Kidney (tissue), 14 donors: ENCODE measurements around the gene SCARB1. TPM values are rescaled to one million over a fixed set of nuclear protein-coding genes. Genes with fewer than 3 reads are reported as not detected.

ENCODE experiments used
- DNase-seq, 5 donors: peaks; one replicate each; pipeline ENCODE4 v3.0.0-alpha.2; 2013 to 2020
- FAIRE-seq: peaks from 2 replicates; lab custom pipeline; 2012; peaks lifted over from hg19 to GRCh38; lab: Jason Lieb, UNC
- H3K27ac ChIP-seq, 2 donors: one replicate each; pipeline ENCODE4 v1.7.0; 2013; ENCODE audit warnings: low read depth in 2 of 2, low read length in 2 of 2, inconsistent platforms in 1 of 2
- H3K27me3 ChIP-seq: one replicate; pipeline ENCODE4 v1.7.1; 2013; ENCODE audit warnings: low read length, inconsistent platforms; ENCODE audit not compliant: control insufficient read depth, insufficient read depth
- H3K36me3 ChIP-seq, 3 donors: one replicate each; pipeline versions ENCODE4 v1.7.0 to v1.7.1; 2013; ENCODE audit warnings: low read length in 3 of 3, control low read depth in 1 of 3, inconsistent platforms in 1 of 3; ENCODE audit not compliant: insufficient read depth in 3 of 3, control insufficient read depth in 2 of 3
- H3K4me1 ChIP-seq, 3 donors: one replicate each; pipeline versions ENCODE4 v1.7.0 to v1.7.1; 2013; ENCODE audit warnings: low read length in 3 of 3, inconsistent platforms in 1 of 3, low read depth in 1 of 3; ENCODE audit not compliant: control insufficient read depth in 2 of 3, insufficient read depth in 2 of 3
- H3K4me3 ChIP-seq, 3 donors: one replicate each; pipeline versions ENCODE4 v1.7.0 to v1.8.1; 2013; ENCODE audit warnings: low read length in 3 of 3, control low read depth in 1 of 3, inconsistent platforms in 1 of 3
- H3K9ac ChIP-seq, 3 donors: one replicate each; pipeline versions ENCODE4 v1.7.0 to v1.7.1; 2013; ENCODE audit warnings: low read length in 3 of 3, control low read depth in 1 of 3, inconsistent platforms in 1 of 3
- H3K9me3 ChIP-seq, 3 donors: one replicate each; pipeline versions ENCODE4 v1.7.0 to v1.7.1; 2013; ENCODE audit warnings: low read length in 3 of 3, control low read depth in 1 of 3, inconsistent platforms in 1 of 3; ENCODE audit not compliant: control insufficient read depth in 2 of 3, insufficient read depth in 1 of 3
- CTCF ChIP-seq: IDR thresholded peaks from 3 replicates; pipeline ENCODE4 v1.5.1; 2012; ENCODE audit warnings: mild to moderate bottlenecking, moderate library complexity, borderline replicate concordance; ENCODE audit not compliant: insufficient read depth; ENCODE audit errors: extremely low read depth
- intact Hi-C: fragments of 100-400 bp; cut with DNase I; formaldehyde crosslinking; loops from one replicate; pipeline ENCODE4 v1.11.1; 2022
- polyA plus RNA-seq: library from polyadenylated mRNA; stranded (reverse); fragments of 350-450 nt; fragmentation: Illumina TruSeq; extraction: RNeasy Lipid Tissue Mini Kit (QIAGEN cat#74804); gene quantifications from one replicate; pipeline ENCODE4 v1.2.3, GENCODE V29; 2014; ENCODE audit warnings: low read depth, low replicate concordance; ENCODE audit not compliant: insufficient read depth
- total RNA-seq: library from RNA; stranded (reverse); fragmentation: NEBNext Ultra II Directional; extraction: Animal tissue kit (Norgen Biotek cat#: 25700); gene quantifications from one replicate; pipeline ENCODE4 v1.2.1, GENCODE V29; 2021
- donor health status: control.
- donor health status: control.
- donor health status: control.
- donor health status: control.
- donor health status: control.
- donor health status: DM: yes; HTN: yes; CAD: no.
- donor health status: Normal renal cell carcinoma (clear cell type).

Gene SCARB1
- total and polyA plus RNA-seq, 2 donors from 2014 or later, result 12.3 to 13.2 TPM

GRCh38 chr12:124764870-124765580 is 98.6 kb downstream of the SCARB1 start:
- Histone ChIP-seq H3K4me3 (no peak overlapping the region), H3K36me3 (no peaks in the 10 kb centered on the region), H3K4me1 (peaks cover 2 to 12% (median 8%) of the 10 kb centered on the region in 3 donors), H3K27me3 (no peaks in the 10 kb centered on the region), H3K9me3 (peaks cover 0 to 12% (median 4%) of the 10 kb centered on the region in 3 donors), H3K9ac (no peak overlapping the region), H3K27ac (peak overlapping the region; percentile 33 to 47)
- intact Hi-C loops, result loop anchor here (5.0 to 10.0 kb wide), 2 partner anchors 200 to 728 kb away; partner anchors contain the start of gene NCOR2
- DNase-seq (no peak), FAIRE-seq (no peak)
- TF ChIP-seq CTCF, result no peak

- DNase-seq, result no peak
- Histone ChIP-seq H3K36me3 (no peaks in the 10 kb centered on the region), H3K4me3 (no peak overlapping the region), H3K9ac (no peak overlapping the region), H3K9me3 (peaks cover 0 to 12% (median 4%) of the 10 kb centered on the region in 3 donors), H3K27me3 (no peaks in the 10 kb centered on the region), H3K27ac (peak overlapping the region; percentile 33 to 47), H3K4me1 (peaks cover 2 to 12% (median 8%) of the 10 kb centered on the region in 3 donors)
- no peak for FAIRE-seq
- TF ChIP-seq CTCF, result peak; percentile 43
- intact Hi-C loops, result loop anchor here (10.0 kb wide), 1 partner anchor 200 kb away; the partner anchor contains the start of gene NCOR2
Measured at GRCh38 chr12:124764451-124764850, 99.2 kb downstream of the SCARB1 start.

- Histone ChIP-seq H3K36me3 (no peaks in the 10 kb centered on the region), H3K9ac (no peak overlapping the region), H3K4me1 (peaks cover 2 to 12% (median 8%) of the 10 kb centered on the region in 3 donors), H3K27me3 (no peaks in the 10 kb centered on the region), H3K27ac (no peak overlapping the region), H3K4me3 (no peak overlapping the region), H3K9me3 (peaks cover 0 to 12% (median 4%) of the 10 kb centered on the region in 3 donors)
- intact Hi-C loops, result loop anchor here (10.0 kb wide), 1 partner anchor 199 kb away; the partner anchor contains the start of gene NCOR2
- no peak for TF ChIP-seq CTCF
- DNase-seq, result no peak
- FAIRE-seq, result no peak
Measured at GRCh38 chr12:124763594-124763979, 100.1 kb downstream of the SCARB1 start.
